Spleen (tissue), 7 donors: ENCODE data around the gene KIAA1614.

Source experiments
- POLR2A ChIP-seq, 3 donors: fragments of 450-650 bp; IDR thresholded peaks; one replicate each; pipeline ENCODE4 v1.5.1; 2017; ENCODE audit warnings: antibody characterized with exemption in 3 of 3, mild to moderate bottlenecking in 1 of 3
- POLR2AphosphoS5 ChIP-seq, 3 donors: sonication (generic); formaldehyde crosslinking; IDR thresholded peaks; one replicate each; pipeline ENCODE4 v1.5.1; 2017; ENCODE audit warnings: antibody characterized with exemption in 3 of 3
- TF ChIP-seq, protein P1 (sequence below), 11 experiments: fragments of 200-600 bp in 7 of 11; fragments of 450-650 bp in 4 of 11; sonication (generic) in 4 of 11; IDR thresholded peaks in 8 of 11; conservative IDR thresholded peaks in 3 of 11; 1 replicate in 7 of 11; 2 replicates in 4 of 11; pipeline versions ENCODE4 v1.4.0 to v1.8.0; 2016 to 2021; ENCODE audit warnings: antibody characterized with exemption in 11 of 11, inconsistent platforms in 4 of 11, mild to moderate bottlenecking in 1 of 11
- donor health status: DM: no; HTN: no; CAD: no; lungs with moderate emphysema.
- donor health status: DM: no; HTN: no; CAD: no.
- donor health status: DM: no; HTN: no; CAD: no.

GRCh38 chr1:180919183-180919700 is 6.5 kb downstream of the KIAA1614 start:
- TF ChIP-seq, protein P1, sequence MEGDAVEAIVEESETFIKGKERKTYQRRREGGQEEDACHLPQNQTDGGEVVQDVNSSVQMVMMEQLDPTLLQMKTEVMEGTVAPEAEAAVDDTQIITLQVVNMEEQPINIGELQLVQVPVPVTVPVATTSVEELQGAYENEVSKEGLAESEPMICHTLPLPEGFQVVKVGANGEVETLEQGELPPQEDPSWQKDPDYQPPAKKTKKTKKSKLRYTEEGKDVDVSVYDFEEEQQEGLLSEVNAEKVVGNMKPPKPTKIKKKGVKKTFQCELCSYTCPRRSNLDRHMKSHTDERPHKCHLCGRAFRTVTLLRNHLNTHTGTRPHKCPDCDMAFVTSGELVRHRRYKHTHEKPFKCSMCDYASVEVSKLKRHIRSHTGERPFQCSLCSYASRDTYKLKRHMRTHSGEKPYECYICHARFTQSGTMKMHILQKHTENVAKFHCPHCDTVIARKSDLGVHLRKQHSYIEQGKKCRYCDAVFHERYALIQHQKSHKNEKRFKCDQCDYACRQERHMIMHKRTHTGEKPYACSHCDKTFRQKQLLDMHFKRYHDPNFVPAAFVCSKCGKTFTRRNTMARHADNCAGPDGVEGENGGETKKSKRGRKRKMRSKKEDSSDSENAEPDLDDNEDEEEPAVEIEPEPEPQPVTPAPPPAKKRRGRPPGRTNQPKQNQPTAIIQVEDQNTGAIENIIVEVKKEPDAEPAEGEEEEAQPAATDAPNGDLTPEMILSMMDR (IDR thresholded peaks at IDR 0.05 in 8 of 11, conservative IDR thresholded peaks at IDR 0.05 in 3 of 11): no peak
- TF ChIP-seq POLR2A (IDR thresholded peaks at IDR 0.05) (no peak), POLR2AphosphoS5 (IDR thresholded peaks at IDR 0.05) (no peak)
